Esophagus muscularis mucosa (tissue), 4 donors: ENCODE data around the gene KCNIP3. TPM values are rescaled to one million over a fixed set of nuclear protein-coding genes. Genes with fewer than 3 reads are reported as not detected.
A peak's percentile ranks its signal among the peaks of the same experiment; 100 is the strongest.

Experiments
- DNase-seq: peaks from one replicate; pipeline ENCODE4 v3.0.0-alpha.2; 2017; ENCODE audit errors: extremely low spot score
- H3K27ac ChIP-seq, 4 donors: fragments of 200-600 bp; sonication (generic); replicated peaks in 1 of 4; 1 replicate in 3 of 4; 2 replicates in 1 of 4; pipeline ENCODE4 v1.5.1; 2016 to 2019; ENCODE audit warnings: mild to moderate bottlenecking in 1 of 4
- H3K27me3 ChIP-seq, 4 donors: fragments of 200-600 bp; sonication (generic); one replicate each; pipeline versions ENCODE4 v1.5.1 to v1.6.0; 2016 to 2019
- H3K36me3 ChIP-seq, 4 donors: fragments of 200-600 bp; sonication (generic); one replicate each; pipeline ENCODE4 v1.5.1; 2016 to 2019
- H3K4me1 ChIP-seq, 4 donors: fragments of 200-600 bp; sonication (generic); one replicate each; pipeline ENCODE4 v1.5.1; 2016 to 2019
- H3K4me3 ChIP-seq, 4 donors: fragments of 200-600 bp; sonication (generic); 1 replicate in 2 of 4; 2 replicates in 2 of 4; pipeline ENCODE4 v1.5.1; 2016 to 2019; ENCODE audit warnings: mild to moderate bottlenecking in 4 of 4, moderate library complexity in 1 of 4
- H3K9me3 ChIP-seq, 4 donors: fragments of 200-600 bp; sonication (generic); 1 replicate in 3 of 4; 2 replicates in 1 of 4; pipeline ENCODE4 v1.5.1; 2016 to 2019
- CTCF ChIP-seq, 3 experiments: fragments of 200-600 bp in 2 of 3; fragments of 450-650 bp in 1 of 3; sonication (generic) in 2 of 3; IDR thresholded peaks; one replicate each; pipeline ENCODE4 v1.5.1; 2017 to 2019; ENCODE audit warnings: antibody characterized with exemption in 3 of 3, mild to moderate bottlenecking in 2 of 3, moderate library complexity in 1 of 3
- EP300 ChIP-seq: sonication (generic); formaldehyde crosslinking; IDR thresholded peaks from one replicate; pipeline ENCODE4 v1.6.1; 2017; ENCODE audit warnings: antibody characterized with exemption
- POLR2A ChIP-seq: fragments of 450-650 bp; IDR thresholded peaks from one replicate; pipeline ENCODE4 v1.6.1; 2017; ENCODE audit warnings: antibody characterized with exemption, moderate library complexity, mild to moderate bottlenecking, low read depth
- POLR2AphosphoS5 ChIP-seq, 2 donors: sonication (generic); formaldehyde crosslinking; IDR thresholded peaks; one replicate each; pipeline ENCODE4 v1.6.1; 2017; ENCODE audit warnings: antibody characterized with exemption in 2 of 2
- WGBS: methylation state at CpG from one replicate; pipeline ENCODE4 v1.1.5; 2018; 5-methylcytosine and 5-hydroxymethylcytosine counted together
- intact Hi-C: fragments of 100-400 bp; cut with DNase I; formaldehyde crosslinking; loops from one replicate; pipeline ENCODE4 v1.15.1; 2023
- total RNA-seq, 4 donors: library from RNA; depleted of rRNA; stranded (reverse); fragments of >200 nt; gene quantifications; one replicate each; pipeline versions ENCODE4 v1.1.0 to v1.2.1, GENCODE V29; 2016

Gene KCNIP3
- total RNA-seq, 4 donors from 2014 or later: 15.8 to 29.9 (median 23.0) TPM

DNA sequence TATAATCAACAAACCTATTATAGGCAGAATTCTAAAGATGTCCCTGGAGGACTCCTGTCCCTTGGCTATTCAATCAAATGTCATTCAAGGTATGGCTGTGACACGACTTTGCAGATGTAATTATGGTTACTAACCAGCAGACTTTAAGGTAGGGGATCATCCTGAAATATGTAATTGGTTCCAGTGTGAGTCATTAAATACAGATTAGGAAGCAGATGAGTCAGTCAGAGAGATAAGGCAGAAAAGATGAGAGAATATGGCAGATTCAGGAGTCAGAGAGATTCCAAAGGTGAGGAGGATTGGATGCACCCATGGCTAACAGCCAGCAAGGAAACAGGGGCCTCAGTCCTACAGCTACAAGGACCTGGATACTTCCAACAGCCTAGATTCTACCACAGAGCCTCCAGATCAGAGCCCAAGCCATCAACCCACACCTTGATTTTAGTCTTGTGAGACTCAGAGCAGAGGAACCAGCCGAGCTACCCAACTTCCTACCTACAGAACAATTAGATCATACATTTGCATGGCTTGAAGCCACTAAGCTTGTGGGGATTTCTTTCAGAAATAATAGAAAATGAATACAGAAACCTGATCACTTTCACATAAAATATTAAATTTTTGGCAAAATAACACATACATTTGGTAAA, 34.1 kb upstream of the KCNIP3 start:
- WGBS: 73% methylated on average over 2 of the region's 2 CpGs
- no peak overlapping the region for H3K4me3 ChIP-seq
- no peaks in the 10 kb centered on the region for H3K36me3 ChIP-seq
- no peaks in the 10 kb centered on the region for H3K27me3 ChIP-seq
- H3K4me1 ChIP-seq: peaks cover 0 to 9% (median 2%) of the 10 kb centered on the region in 4 donors
- H3K9me3 ChIP-seq: peaks cover 0 to 8% (median 2%) of the 10 kb centered on the region in 4 donors
- DNase-seq: peak; percentile 47
- no peak overlapping the region for H3K27ac ChIP-seq
- TF ChIP-seq EP300 (no peak), CTCF (IDR thresholded peaks at IDR 0.05) (no peak), POLR2A (no peak), POLR2AphosphoS5 (IDR thresholded peaks at IDR 0.05) (no peak)
- intact Hi-C loops: no loop called here

DNA sequence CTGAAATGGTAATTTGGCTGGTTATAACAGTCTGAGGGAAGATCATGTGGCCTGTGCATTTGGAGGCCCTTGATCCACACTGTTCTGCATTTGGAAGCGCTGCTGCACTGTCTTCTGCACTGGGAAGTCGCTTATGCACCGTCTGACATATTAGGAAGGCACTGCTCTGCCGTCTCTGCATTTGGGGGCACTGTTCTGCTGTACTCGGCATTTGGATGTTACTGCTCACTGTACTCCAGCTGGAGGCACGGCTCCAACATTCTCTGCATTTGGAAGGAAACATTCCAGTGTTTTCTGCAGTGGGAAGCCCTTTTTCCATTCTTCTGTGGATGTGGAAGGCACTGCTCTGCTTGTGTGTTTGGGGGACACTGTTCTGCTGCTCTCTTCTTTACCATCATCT, 32.5 kb upstream of the KCNIP3 start:
- Histone ChIP-seq H3K4me3 (no peak overlapping the region), H3K9me3 (no peaks in the 10 kb centered on the region), H3K4me1 (peaks cover 0 to 9% (median 2%) of the 10 kb centered on the region in 4 donors), H3K36me3 (no peaks in the 10 kb centered on the region), H3K27me3 (no peaks in the 10 kb centered on the region), H3K27ac (no peak overlapping the region)
- intact Hi-C loops: no loop called here
- DNase-seq: peak; percentile 45
- WGBS: 41% methylated on average over 6 of the region's 6 CpGs
- TF ChIP-seq EP300: no peak
- TF ChIP-seq POLR2AphosphoS5 (IDR thresholded peaks at IDR 0.05): no peak
- no peak for TF ChIP-seq CTCF (IDR thresholded peaks at IDR 0.05)
- no peak for TF ChIP-seq POLR2A

DNA sequence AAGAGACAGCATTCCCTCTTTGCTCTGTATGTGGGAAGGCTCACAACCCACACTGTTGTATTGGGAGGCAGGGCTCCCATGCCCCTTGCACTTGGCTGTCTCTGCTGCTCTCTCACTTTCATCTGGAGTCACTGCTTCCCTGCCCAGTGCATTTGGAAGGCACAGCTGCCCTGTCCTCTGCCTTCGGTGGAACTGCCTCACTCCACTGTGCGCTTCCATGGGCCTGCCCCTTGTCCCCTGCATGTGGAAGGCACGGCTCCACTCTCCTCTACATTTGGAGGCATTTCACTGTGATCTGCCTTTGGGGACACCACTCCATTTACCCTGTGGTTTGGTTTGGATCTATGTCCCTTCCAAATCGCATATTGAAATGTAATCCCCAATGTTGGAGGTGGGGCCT, 32.0 kb upstream of the KCNIP3 start:
- no peak overlapping the region for H3K4me3 ChIP-seq
- no peak overlapping the region for H3K27ac ChIP-seq
- TF ChIP-seq POLR2AphosphoS5 (IDR thresholded peaks at IDR 0.05): no peak
- TF ChIP-seq EP300: no peak
- no peak for TF ChIP-seq CTCF (IDR thresholded peaks at IDR 0.05)
- no peak for TF ChIP-seq POLR2A
- no peaks in the 10 kb centered on the region for H3K36me3 ChIP-seq
- H3K27me3 ChIP-seq: no peaks in the 10 kb centered on the region
- intact Hi-C loops: no loop called here
- WGBS: 82% methylated on average over 4 of the region's 4 CpGs
- no peaks in the 10 kb centered on the region for H3K9me3 ChIP-seq
- DNase-seq: peak; percentile 80
- H3K4me1 ChIP-seq: peaks cover 0 to 9% (median 2%) of the 10 kb centered on the region in 4 donors

DNA sequence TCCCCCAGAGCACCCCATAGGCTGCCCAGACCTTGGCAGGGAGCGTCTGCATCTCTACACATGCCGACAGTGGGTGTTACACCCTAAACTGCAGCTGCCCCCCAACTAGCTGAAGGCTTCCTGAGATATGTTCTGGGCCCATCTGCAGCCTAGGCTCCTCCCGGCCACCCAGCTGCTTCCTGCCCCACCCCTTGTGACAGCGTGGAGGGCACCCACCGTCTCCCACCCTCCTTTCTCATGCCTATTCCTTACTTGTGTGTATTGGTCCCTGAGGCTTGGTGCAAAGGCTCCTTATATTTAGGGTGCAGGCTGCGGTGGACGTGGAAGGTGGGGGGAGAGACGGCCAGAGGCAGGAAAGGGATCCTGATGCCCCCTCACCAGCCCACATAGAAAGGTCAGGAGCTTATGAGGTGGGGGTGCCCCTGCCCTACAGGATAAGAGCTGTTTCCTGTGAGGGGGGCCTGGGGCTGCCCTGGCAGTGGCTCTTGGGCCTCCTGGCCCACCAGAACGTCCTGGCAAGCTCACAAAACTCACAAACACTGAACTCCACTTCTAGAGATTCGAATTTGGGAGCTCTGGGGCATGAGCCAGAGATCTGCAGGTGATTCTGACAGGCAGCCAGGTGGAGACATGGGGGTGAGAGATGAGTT, 30.2 kb upstream of the KCNIP3 start:
- Histone ChIP-seq H3K27ac (no peak overlapping the region), H3K4me3 (no peak overlapping the region), H3K36me3 (no peaks in the 10 kb centered on the region), H3K9me3 (no peaks in the 10 kb centered on the region), H3K27me3 (no peaks in the 10 kb centered on the region), H3K4me1 (peaks cover 0 to 9% (median 2%) of the 10 kb centered on the region in 4 donors)
- intact Hi-C loops: no loop called here
- WGBS: 82% methylated on average over 8 of the region's 10 CpGs
- no peak for TF ChIP-seq EP300
- no peak for TF ChIP-seq POLR2AphosphoS5 (IDR thresholded peaks at IDR 0.05)
- no peak for TF ChIP-seq CTCF (IDR thresholded peaks at IDR 0.05)
- TF ChIP-seq POLR2A: no peak
- DNase-seq: peak; percentile 91
